ENCODE results near the gene ELAVL2.
"Not testable (repeated sequence)": the region's sequence is repeated elsewhere in the genome, so short reads cannot be mapped to it uniquely, and the experiment has no call there.

ELAVL2 gene

GRCh38 chr9:23769307-23769935 lies 56.6 kb downstream of the ELAVL2 start:
- DNase-seq = no peak

GRCh38 chr9:23768861-23769260 lies 57.2 kb downstream of the ELAVL2 start:
- DNase-seq = no peak

GRCh38 chr9:23766613-23767012 lies 59.4 kb downstream of the ELAVL2 start:
- DNase-seq = no peak

- DNase-seq = no peak
These were observed 60.5 kb downstream of the ELAVL2 start for GRCh38 chr9:23765561-23765960.

- no peak for DNase-seq
These were observed 61.8 kb downstream of the ELAVL2 start for GRCh38 chr9:23764219-23764618.

GRCh38 chr9:23754551-23754950 lies 71.5 kb downstream of the ELAVL2 start:
- no peak for DNase-seq

GRCh38 chr9:23752859-23753258 lies 73.2 kb downstream of the ELAVL2 start:
- no peak for DNase-seq

- no peak for DNase-seq
These were observed 74.4 kb downstream of the ELAVL2 start for GRCh38 chr9:23751633-23752032.

- DNase-seq = no peak
These were observed 75.2 kb downstream of the ELAVL2 start for GRCh38 chr9:23750808-23751207.

- no peak for DNase-seq
These were observed 78.7 kb downstream of the ELAVL2 start for GRCh38 chr9:23747088-23748075.

GRCh38 chr9:23746317-23746716 lies 79.7 kb downstream of the ELAVL2 start:
- no peak for DNase-seq

- no peak for DNase-seq
These were observed 83.0 kb downstream of the ELAVL2 start for GRCh38 chr9:23743036-23743435.

- DNase-seq = no peak
These were observed 84.7 kb downstream of the ELAVL2 start for GRCh38 chr9:23741351-23741750.

GRCh38 chr9:23740531-23740930 lies 85.5 kb downstream of the ELAVL2 start:
- no peak for DNase-seq

- no peak for DNase-seq
These were observed 86.3 kb downstream of the ELAVL2 start for GRCh38 chr9:23739753-23740152.

GRCh38 chr9:23736293-23736692 lies 89.7 kb downstream of the ELAVL2 start:
- DNase-seq = no peak

GRCh38 chr9:23733495-23734078 lies 92.5 kb downstream of the ELAVL2 start:
- no peak for DNase-seq

- DNase-seq = no peak
These were observed 94.7 kb downstream of the ELAVL2 start for GRCh38 chr9:23731353-23731752.

- DNase-seq = no peak
These were observed 95.7 kb downstream of the ELAVL2 start for GRCh38 chr9:23730364-23730763.

- no peak for DNase-seq
These were observed 97.3 kb downstream of the ELAVL2 start for GRCh38 chr9:23728736-23729135.

- no peak for DNase-seq
These were observed 100.6 kb downstream of the ELAVL2 start for GRCh38 chr9:23725279-23725946.

- no peak for DNase-seq
These were observed 102.4 kb downstream of the ELAVL2 start for GRCh38 chr9:23723672-23724071.

GRCh38 chr9:23723048-23723447 lies 103.0 kb downstream of the ELAVL2 start:
- DNase-seq = not testable (repeated sequence)
